Lung (tissue), 12 donors: ENCODE measurements around the gene NUCKS1. TPM values are rescaled to one million over a fixed set of nuclear protein-coding genes. Genes with fewer than 3 reads are reported as not detected.

ENCODE experiments used
- ATAC-seq: fragments of 200-7000 bp; cut with Tn5 transposase; one replicate; pipeline ENCODE4 v1.9.1; 2020; ENCODE audit warnings: moderate number of reproducible peaks; ENCODE audit not compliant: insufficient read depth, low FRiP score
- DNase-seq, 3 donors: peaks; one replicate each; pipeline ENCODE4 v3.0.0-alpha.2; 2013 to 2017
- H3K27ac ChIP-seq, 2 donors: one replicate each; pipeline ENCODE4 v1.5.1; 2013; ENCODE audit warnings: mild to moderate bottlenecking in 2 of 2, moderate library complexity in 2 of 2, control low read depth in 1 of 2, inconsistent platforms in 1 of 2, low read depth in 1 of 2, low read length in 1 of 2
- H3K27me3 ChIP-seq, 3 donors: one replicate each; pipeline ENCODE4 v1.5.1; 2013; ENCODE audit warnings: low read length in 2 of 3; ENCODE audit not compliant: control insufficient read depth in 3 of 3, insufficient read depth in 3 of 3
- H3K36me3 ChIP-seq, 4 donors: one replicate each; pipeline ENCODE4 v1.5.1; 2013; ENCODE audit warnings: low read length in 4 of 4, mild to moderate bottlenecking in 1 of 4, moderate library complexity in 1 of 4; ENCODE audit not compliant: control insufficient read depth in 4 of 4, insufficient read depth in 4 of 4
- H3K4me1 ChIP-seq, 5 donors: one replicate each; pipeline ENCODE4 v1.5.1; 2013; ENCODE audit warnings: low read length in 5 of 5, mild to moderate bottlenecking in 2 of 5, moderate library complexity in 1 of 5; ENCODE audit not compliant: control insufficient read depth in 5 of 5, insufficient read depth in 5 of 5
- H3K4me3 ChIP-seq: one replicate; pipeline ENCODE4 v1.5.1; 2013; ENCODE audit warnings: mild to moderate bottlenecking, control low read depth, moderate library complexity
- H3K9ac ChIP-seq, 2 donors: one replicate each; pipeline ENCODE4 v1.5.1; 2013; ENCODE audit warnings: low read length in 2 of 2, control low read depth in 1 of 2; ENCODE audit not compliant: insufficient read depth in 1 of 2
- H3K9me3 ChIP-seq, 4 donors: one replicate each; pipeline ENCODE4 v1.5.1; 2013; ENCODE audit warnings: low read length in 3 of 4, mild to moderate bottlenecking in 1 of 4, moderate library complexity in 1 of 4; ENCODE audit not compliant: control insufficient read depth in 4 of 4, insufficient read depth in 3 of 4
- CTCF ChIP-seq: IDR thresholded peaks from 2 replicates; pipeline ENCODE4 v1.5.1; 2012; ENCODE audit warnings: mild to moderate bottlenecking; ENCODE audit errors: control extremely low read depth, extremely low read depth
- WGBS, 2 donors: extraction: QIAGEN DNeasy Blood & Tissue Kit; methylation state at CpG; one replicate each; pipeline ENCODE4 v1.1.7; 2013; 5-methylcytosine and 5-hydroxymethylcytosine counted together
- polyA plus RNA-seq, 2 donors: library from polyadenylated mRNA; stranded (reverse); fragments of 200-250 nt; gene quantifications; one replicate each; pipeline ENCODE4 v1.2.1, GENCODE V29; 2013
- total RNA-seq, 2 donors: library from RNA; depleted of rRNA in 1 of 2; stranded (reverse); fragments of >200 nt in 1 of 2; gene quantifications; one replicate each; pipeline ENCODE4 v1.2.1, GENCODE V29; 2014 to 2021
- donor health status: control.
- donor health status: control.
- donor health status: Bipolar disorder and iron deficiency.
- donor health status: healthy.
- donor health status: DM: yes; HTN: yes; CAD: no.

Gene NUCKS1
- total and polyA plus RNA-seq, 4 donors = 28.6 to 285 (median 82.6) TPM

GRCh38 chr1:205794011-205794730 is 44.2 kb upstream of the NUCKS1 start:
- Histone ChIP-seq H3K9ac (no peak overlapping the region), H3K9me3 (no peaks in the 10 kb centered on the region), H3K27ac (no peak overlapping the region), H3K4me3 (no peak overlapping the region), H3K4me1 (no peaks in the 10 kb centered on the region), H3K36me3 (peaks cover 23 to 44% (median 33%) of the 10 kb centered on the region in 4 donors), H3K27me3 (no peaks in the 10 kb centered on the region)
- no peak for TF ChIP-seq CTCF
- WGBS, 2 donors = 47 to 65% methylated on average over 5 of the region's 5 CpGs
- ATAC-seq (no peak), DNase-seq (no peak)

GRCh38 chr1:205792961-205793673 is 43.1 kb upstream of the NUCKS1 start:
- H3K36me3 ChIP-seq = peaks cover 22 to 37% (median 28%) of the 10 kb centered on the region in 4 donors
- DNase-seq (no peak), ATAC-seq (no peak)
- 65 to 85% methylated on average over 6 of the region's 6 CpGs for WGBS, 2 donors
- H3K27ac ChIP-seq = no peak overlapping the region
- no peaks in the 10 kb centered on the region for H3K9me3 ChIP-seq
- H3K27me3 ChIP-seq = no peaks in the 10 kb centered on the region
- no peak for TF ChIP-seq CTCF
- H3K4me1 ChIP-seq = no peaks in the 10 kb centered on the region
- H3K9ac ChIP-seq = no peak overlapping the region
- H3K4me3 ChIP-seq = no peak overlapping the region

- no peak for ATAC-seq
- Histone ChIP-seq H3K9ac (no peak overlapping the region), H3K4me1 (no peaks in the 10 kb centered on the region), H3K36me3 (peaks cover 17 to 33% (median 25%) of the 10 kb centered on the region in 4 donors), H3K27me3 (no peaks in the 10 kb centered on the region), H3K9me3 (no peaks in the 10 kb centered on the region), H3K4me3 (no peak overlapping the region), H3K27ac (no peak overlapping the region)
- TF ChIP-seq CTCF = no peak
- WGBS, 2 donors = 84 to 86% methylated on average over 8 of the region's 8 CpGs
- DNase-seq = no peak
These were observed 42.5 kb upstream of the NUCKS1 start for GRCh38 chr1:205792481-205792881.
